Gastrocnemius medialis (tissue), 4 donors: Measurements from ENCODE around the gene COL28A1.

ENCODE experiments used
- CTCF ChIP-seq, 5 experiments: fragments of 450-650 bp in 3 of 5; fragments of 200-600 bp in 2 of 5; sonication (generic) in 2 of 5; IDR thresholded peaks in 4 of 5; conservative IDR thresholded peaks in 1 of 5; 1 replicate in 4 of 5; 2 replicates in 1 of 5; pipeline ENCODE4 v1.5.1; 2016 to 2019; ENCODE audit warnings: antibody characterized with exemption in 5 of 5, mild to moderate bottlenecking in 3 of 5, moderate library complexity in 3 of 5
- POLR2A ChIP-seq, 2 donors: fragments of 450-650 bp; IDR thresholded peaks; one replicate each; pipeline ENCODE4 v1.6.1; 2017; ENCODE audit warnings: antibody characterized with exemption in 2 of 2, mild to moderate bottlenecking in 2 of 2, moderate library complexity in 2 of 2

GRCh38 chr7:7395785-7396184 lies 139.9 kb downstream of the COL28A1 start:
- TF ChIP-seq CTCF (IDR thresholded peaks at IDR 0.05 in 4 of 5, conservative IDR thresholded peaks at IDR 0.05 in 1 of 5) (no peak), POLR2A (IDR thresholded peaks at IDR 0.05) (no peak)
